Hepatocyte (in vitro differentiated cells): ENCODE measurements around the gene FOXN4. TPM values are rescaled to one million over a fixed set of nuclear protein-coding genes. Genes with fewer than 3 reads are reported as not detected.

Experiments used
- DNase-seq: peaks from one replicate; pipeline ENCODE4 v3.0.0-alpha.2; 2016; ENCODE audit warnings: low spot score
- H2AFZ ChIP-seq: fragments of 200-600 bp; sonication (generic); 2 replicates; pipeline ENCODE4 v1.6.0; 2016; ENCODE audit warnings: antibody characterized with exemption, mild to moderate bottlenecking
- H3K27ac ChIP-seq: fragments of 200-600 bp; sonication (generic); 2 replicates; pipeline ENCODE4 v1.5.1; 2016; ENCODE audit warnings: mild to moderate bottlenecking
- H3K27me3 ChIP-seq: fragments of 200-600 bp; sonication (generic); 2 replicates; pipeline ENCODE4 v1.6.1; 2016
- H3K36me3 ChIP-seq: fragments of 200-600 bp; sonication (generic); replicated peaks from 2 replicates; pipeline ENCODE4 v1.5.1; 2016; ENCODE audit warnings: low read depth; ENCODE audit not compliant: insufficient read depth
- H3K4me1 ChIP-seq: fragments of 200-600 bp; sonication (generic); 2 replicates; pipeline ENCODE4 v1.5.1; 2016; ENCODE audit warnings: mild to moderate bottlenecking, moderate library complexity; ENCODE audit not compliant: insufficient read depth
- H3K4me2 ChIP-seq: fragments of 200-600 bp; sonication (generic); 2 replicates; pipeline ENCODE4 v1.6.0; 2016
- H3K4me3 ChIP-seq: fragments of 200-600 bp; sonication (generic); 2 replicates; pipeline ENCODE4 v1.5.1; 2016; ENCODE audit warnings: mild to moderate bottlenecking
- H3K79me2 ChIP-seq: fragments of 200-600 bp; sonication (generic); 2 replicates; pipeline ENCODE4 v1.6.0; 2017; ENCODE audit warnings: mild to moderate bottlenecking
- H3K9me2 ChIP-seq: fragments of 200-600 bp; sonication (generic); replicated peaks from 2 replicates; pipeline ENCODE4 v1.6.0; 2017; ENCODE audit warnings: mild to moderate bottlenecking; ENCODE audit not compliant: insufficient read depth
- H3K9me3 ChIP-seq: fragments of 200-600 bp; sonication (generic); 2 replicates; pipeline ENCODE4 v1.5.1; 2016; ENCODE audit warnings: low read depth, mild to moderate bottlenecking
- H4K20me1 ChIP-seq: fragments of 200-600 bp; sonication (generic); 2 replicates; pipeline ENCODE4 v1.6.0; 2016; ENCODE audit warnings: mild to moderate bottlenecking; ENCODE audit not compliant: insufficient read depth, poor library complexity, severe bottlenecking
- EZH2 ChIP-seq: fragments of 200-600 bp; sonication (generic); IDR thresholded peaks from 2 replicates; pipeline ENCODE4 v1.6.1; 2016; ENCODE audit warnings: antibody characterized with exemption, mild to moderate bottlenecking, borderline replicate concordance
- EZH2phosphoT487 ChIP-seq: fragments of 200-600 bp; sonication (generic); IDR thresholded peaks from one replicate; pipeline ENCODE4 v1.6.1; 2018; ENCODE audit warnings: antibody characterized with exemption, mild to moderate bottlenecking, low read depth, moderate library complexity; ENCODE audit not compliant: unreplicated experiment, severe bottlenecking
- WGBS: methylation state at CpG from one replicate; pipeline ENCODE4 v1.1.6; 2016; ENCODE audit warnings: low lambda C conversion rate; ENCODE audit errors: missing lambda C conversion rate; 5-methylcytosine and 5-hydroxymethylcytosine counted together
- polyA plus RNA-seq: library from polyadenylated mRNA; unstranded; fragments of >200 nt; fragmentation: Nextera tagmentation; extraction: Ambion mirVana; gene quantifications from 2 replicates; pipeline ENCODE4 v1.2.1, GENCODE V29; 2016
- total RNA-seq: library from RNA; depleted of rRNA; stranded (reverse); fragments of >200 nt; gene quantifications from 2 replicates; pipeline ENCODE4 v1.2.3, GENCODE V29; 2014
- TF ChIP-seq, protein P1 (sequence below): fragments of 200-600 bp; sonication (generic); IDR thresholded peaks from 2 replicates; pipeline ENCODE4 v1.5.1; 2016; ENCODE audit warnings: antibody characterized with exemption, mild to moderate bottlenecking; ENCODE audit not compliant: poor library complexity

FOXN4 gene
- total and polyA plus RNA-seq, 2 experiments from 2014 or later, result not detected

DNA sequence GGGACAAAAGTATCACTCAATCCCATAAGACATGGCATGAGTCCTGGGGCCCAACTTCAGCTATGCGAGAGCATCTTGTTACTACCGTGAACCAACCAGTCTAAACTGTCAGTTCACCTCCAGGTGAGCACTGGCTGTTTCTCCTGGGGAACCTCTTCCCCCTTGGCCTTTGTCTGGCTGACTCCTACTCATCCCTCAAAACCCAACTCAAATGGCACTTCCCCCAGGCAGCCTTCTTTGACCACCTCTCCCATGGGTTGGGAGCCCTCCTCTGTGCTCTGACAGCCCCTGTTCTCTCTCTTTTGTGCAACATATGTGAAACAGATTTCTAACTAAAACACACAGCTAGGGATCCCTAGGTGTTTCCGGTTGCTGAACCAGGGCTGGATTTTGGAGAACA, 37.7 kb downstream of the FOXN4 start:
- Histone ChIP-seq H3K9me2 (no peaks in the 10 kb centered on the region), H3K36me3 (no peaks in the 10 kb centered on the region), H3K79me2 (no peaks in the 10 kb centered on the region), H4K20me1 (no peaks in the 10 kb centered on the region), H3K4me1 (no peaks in the 10 kb centered on the region), H2AFZ (no peak overlapping the region), H3K4me3 (no peak overlapping the region), H3K27ac (no peak overlapping the region), H3K9me3 (no peaks in the 10 kb centered on the region), H3K4me2 (no peak overlapping the region), H3K27me3 (no peaks in the 10 kb centered on the region)
- no peak for DNase-seq
- TF ChIP-seq EZH2, result no peak
- WGBS, result 97% methylated on average over 3 of the region's 3 CpGs

DNA sequence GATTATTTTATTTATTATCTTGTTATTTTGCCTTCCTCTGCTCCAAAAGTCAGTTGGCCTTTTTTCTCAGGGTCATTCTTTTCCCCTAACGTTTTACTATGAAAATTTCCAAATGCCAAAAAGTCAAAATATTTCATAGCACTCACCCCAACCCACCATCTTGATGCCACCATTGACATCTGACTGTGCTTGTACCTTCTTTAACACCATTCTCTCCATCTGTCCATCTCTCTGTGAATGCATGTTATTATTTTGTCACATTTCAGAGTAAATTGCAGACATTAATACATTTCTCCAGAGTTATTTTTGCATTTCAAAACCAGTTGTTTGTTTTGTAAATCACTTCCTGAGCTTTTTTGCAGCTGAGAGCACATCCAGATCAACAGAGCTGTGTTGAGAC, 38.6 kb downstream of the FOXN4 start:
- no peak for TF ChIP-seq EZH2
- TF ChIP-seq, protein P1, sequence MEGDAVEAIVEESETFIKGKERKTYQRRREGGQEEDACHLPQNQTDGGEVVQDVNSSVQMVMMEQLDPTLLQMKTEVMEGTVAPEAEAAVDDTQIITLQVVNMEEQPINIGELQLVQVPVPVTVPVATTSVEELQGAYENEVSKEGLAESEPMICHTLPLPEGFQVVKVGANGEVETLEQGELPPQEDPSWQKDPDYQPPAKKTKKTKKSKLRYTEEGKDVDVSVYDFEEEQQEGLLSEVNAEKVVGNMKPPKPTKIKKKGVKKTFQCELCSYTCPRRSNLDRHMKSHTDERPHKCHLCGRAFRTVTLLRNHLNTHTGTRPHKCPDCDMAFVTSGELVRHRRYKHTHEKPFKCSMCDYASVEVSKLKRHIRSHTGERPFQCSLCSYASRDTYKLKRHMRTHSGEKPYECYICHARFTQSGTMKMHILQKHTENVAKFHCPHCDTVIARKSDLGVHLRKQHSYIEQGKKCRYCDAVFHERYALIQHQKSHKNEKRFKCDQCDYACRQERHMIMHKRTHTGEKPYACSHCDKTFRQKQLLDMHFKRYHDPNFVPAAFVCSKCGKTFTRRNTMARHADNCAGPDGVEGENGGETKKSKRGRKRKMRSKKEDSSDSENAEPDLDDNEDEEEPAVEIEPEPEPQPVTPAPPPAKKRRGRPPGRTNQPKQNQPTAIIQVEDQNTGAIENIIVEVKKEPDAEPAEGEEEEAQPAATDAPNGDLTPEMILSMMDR, result no peak
- no peak for TF ChIP-seq EZH2phosphoT487
- Histone ChIP-seq H3K9me3 (no peaks in the 10 kb centered on the region), H3K4me3 (no peak overlapping the region), H2AFZ (no peak overlapping the region), H3K4me2 (no peak overlapping the region), H3K9me2 (no peaks in the 10 kb centered on the region), H3K4me1 (no peaks in the 10 kb centered on the region), H4K20me1 (no peaks in the 10 kb centered on the region), H3K27ac (no peak overlapping the region), H3K27me3 (no peaks in the 10 kb centered on the region), H3K36me3 (no peaks in the 10 kb centered on the region), H3K79me2 (no peaks in the 10 kb centered on the region)
- WGBS, result 0% methylated on average over 1 of the region's 1 CpG
- DNase-seq, result no peak

DNA sequence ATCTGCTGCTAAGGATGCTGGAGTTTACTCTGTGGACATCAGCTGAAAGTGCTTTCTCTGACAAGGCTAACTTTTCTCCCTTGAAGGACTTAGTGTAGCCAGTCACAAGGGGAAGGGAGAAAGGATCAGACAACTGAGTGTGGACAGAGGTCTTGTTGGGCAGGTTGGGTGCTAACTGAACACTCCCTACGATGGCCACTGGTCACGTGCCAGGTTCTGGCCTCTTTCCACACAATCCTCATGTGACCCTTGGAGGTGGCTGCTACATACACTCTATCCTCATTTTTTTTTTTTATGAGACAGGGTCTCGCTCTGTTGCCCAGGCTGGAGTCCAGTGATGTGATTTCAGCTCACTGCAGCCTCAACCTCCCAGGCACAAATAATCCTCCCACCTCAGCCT, 39.7 kb downstream of the FOXN4 start:
- H3K27me3 ChIP-seq, result no peaks in the 10 kb centered on the region
- 92% methylated on average over 3 of the region's 3 CpGs for whole genome bisulfite sequencing
- no peak for DNase-seq

DNA sequence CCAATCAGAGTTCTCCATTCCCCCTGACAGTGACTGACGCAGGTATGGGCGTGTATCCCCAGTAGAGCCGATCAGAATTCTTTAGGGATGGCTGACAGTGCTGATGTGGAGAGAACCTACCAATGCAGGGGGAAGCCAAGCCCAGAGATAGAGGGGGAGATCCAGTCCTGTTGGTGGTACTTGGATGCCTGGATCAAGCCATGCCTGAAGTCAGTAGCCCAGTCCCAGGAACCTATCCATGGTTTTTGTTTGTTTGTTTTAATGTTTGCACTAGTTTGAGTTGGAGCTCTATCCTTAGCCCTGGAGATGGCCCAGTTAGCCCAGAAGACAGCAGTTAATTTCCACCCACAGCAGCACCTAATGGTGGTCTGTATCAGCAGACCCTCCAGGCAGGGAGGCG, 40.2 kb downstream of the FOXN4 start:
- no peaks in the 10 kb centered on the region for H3K9me3 ChIP-seq
- WGBS, result 93% methylated on average over 4 of the region's 4 CpGs
- no peak overlapping the region for H3K4me3 ChIP-seq
- no peaks in the 10 kb centered on the region for H3K4me1 ChIP-seq
- H3K27ac ChIP-seq, result no peak overlapping the region
- H2AFZ ChIP-seq, result no peak overlapping the region
- H4K20me1 ChIP-seq, result no peaks in the 10 kb centered on the region
- TF ChIP-seq, protein P1, result no peak
- no peak for TF ChIP-seq EZH2
- TF ChIP-seq EZH2phosphoT487, result no peak
- H3K9me2 ChIP-seq, result no peaks in the 10 kb centered on the region
- no peaks in the 10 kb centered on the region for H3K36me3 ChIP-seq
- no peaks in the 10 kb centered on the region for H3K79me2 ChIP-seq
- H3K4me2 ChIP-seq, result no peak overlapping the region
- H3K27me3 ChIP-seq, result no peaks in the 10 kb centered on the region
- DNase-seq, result no peak

More for the DNA sequence above, 39.7 kb downstream of the FOXN4 start:
- H3K27ac ChIP-seq, result no peak overlapping the region
- H3K4me3 ChIP-seq, result no peak overlapping the region
- no peaks in the 10 kb centered on the region for H3K79me2 ChIP-seq
- no peaks in the 10 kb centered on the region for H3K9me2 ChIP-seq
- no peak overlapping the region for H3K4me2 ChIP-seq
- H3K36me3 ChIP-seq, result no peaks in the 10 kb centered on the region
- no peaks in the 10 kb centered on the region for H3K9me3 ChIP-seq
- H3K4me1 ChIP-seq, result no peaks in the 10 kb centered on the region
- no peaks in the 10 kb centered on the region for H4K20me1 ChIP-seq
- H2AFZ ChIP-seq, result no peak overlapping the region
- TF ChIP-seq EZH2phosphoT487 (no peak), EZH2 (no peak)
- TF ChIP-seq, protein P1, result no peak
